NT2/D1 (cell line): ENCODE data around the gene C2orf42.

ENCODE experiments used
- SUZ12 ChIP-seq: IDR thresholded peaks from 2 replicates; pipeline ENCODE4 v1.6.1; 2011; ENCODE audit not compliant: insufficient read length, insufficient read depth; ENCODE audit errors: extremely low read depth
- YY1 ChIP-seq: IDR thresholded peaks from 2 replicates; pipeline ENCODE4 v1.6.1; 2011; ENCODE audit not compliant: insufficient read length, insufficient read depth
- ZNF274 ChIP-seq: IDR thresholded peaks from 2 replicates; pipeline ENCODE4 v1.6.1; 2011; ENCODE audit warnings: mild to moderate bottlenecking, low read depth, low read length

GRCh38 chr2:70121627-70122372, 69.0 kb downstream of the C2orf42 start:
- no peak for TF ChIP-seq YY1
- TF ChIP-seq SUZ12: no peak
- TF ChIP-seq ZNF274: no peak
